GM12878 (cell line): ENCODE data around the gene RASGRP2. TPM values are rescaled to one million over a fixed set of nuclear protein-coding genes. Genes with fewer than 3 reads are reported as not detected.

Experiments used
- ATAC-seq: fragments of 200-7000 bp; cut with Tn5 transposase; 3 replicates; pipeline ENCODE4 v1.9.1; 2020; ENCODE audit warnings: mild to moderate bottlenecking, moderate library complexity
- BruUV-seq: library from RNA; stranded (reverse); fragments of 400-500 nt; replicated peaks from 2 replicates; lab custom pipeline; 2021; lab: Mats Ljungman, UMichigan
- CTCF ChIA-PET: fragments of 300-600 bp; sonication (Branson Sonifier 250); formaldehyde crosslinking; extraction: SDS; loops from one replicate; lab custom pipeline; 2021; ENCODE audit warnings: inconsistent platforms; lab: Yijun Ruan, JAX
- POLR2A ChIA-PET: fragments of 350-600 bp; formaldehyde crosslinking; extraction: SDS; loops from one replicate; lab custom pipeline; 2021; ENCODE audit warnings: inconsistent platforms; lab: Charles Lee
- RAD21 ChIA-PET: fragments of 300-600 bp; sonication (Branson Sonifier 250); formaldehyde crosslinking; loops from one replicate; lab custom pipeline; 2023; ENCODE audit warnings: antibody characterized with exemption; ENCODE audit not compliant: unreplicated experiment; lab: Charles Lee
- SMC1A ChIA-PET: fragments of 300-600 bp; sonication (Branson Sonifier 250); formaldehyde crosslinking; loops from one replicate; lab custom pipeline; 2023; ENCODE audit not compliant: unreplicated experiment, uncharacterized antibody; lab: Charles Lee
- DNase-seq: peaks from one replicate; pipeline ENCODE4 v3.0.0-alpha.2; 2011; ENCODE audit warnings: low read depth, low spot score
- FAIRE-seq: peaks from 3 replicates; lab custom pipeline; 2011; peaks lifted over from hg19 to GRCh38; lab: Jason Lieb, UNC
- H2AFZ ChIP-seq: 2 replicates; pipeline ENCODE4 v1.6.0; 2011; ENCODE audit warnings: low read depth, low read length, control low read depth; ENCODE audit not compliant: control insufficient read depth
- H3K27ac ChIP-seq: 2 replicates; pipeline ENCODE4 v1.5.1; 2011; ENCODE audit warnings: control low read depth; ENCODE audit not compliant: control insufficient read depth, insufficient read depth
- H3K27me3 ChIP-seq, 2 experiments: replicated peaks in 1 of 2; 2 replicates each; pipeline versions ENCODE4 v1.6.0 to v1.6.1; 2011; ENCODE audit warnings: low read length in 1 of 2; ENCODE audit not compliant: control insufficient read depth in 2 of 2, insufficient read depth in 2 of 2
- H3K36me3 ChIP-seq, 2 experiments: 2 replicates each; pipeline ENCODE4 v1.5.1; 2011; ENCODE audit warnings: low read length in 1 of 2; ENCODE audit not compliant: control insufficient read depth in 2 of 2, insufficient read depth in 2 of 2
- H3K4me1 ChIP-seq: 2 replicates; pipeline ENCODE4 v1.6.1; 2011; ENCODE audit warnings: mild to moderate bottlenecking, low read length, moderate library complexity, mixed read lengths; ENCODE audit not compliant: control insufficient read depth, insufficient read depth
- H3K4me2 ChIP-seq: 2 replicates; pipeline ENCODE4 v1.6.0; 2011; ENCODE audit warnings: control low read depth; ENCODE audit not compliant: control insufficient read depth, insufficient read depth
- H3K4me3 ChIP-seq: fragments of 200-600 bp; sonication (generic); 2 replicates; pipeline ENCODE4 v1.5.1; 2016
- H3K79me2 ChIP-seq: 2 replicates; pipeline ENCODE4 v1.6.0; 2011; ENCODE audit warnings: low read length; ENCODE audit not compliant: control insufficient read depth, insufficient read depth
- H3K9ac ChIP-seq: 2 replicates; pipeline ENCODE4 v1.8.0; 2011; ENCODE audit warnings: low read length, control low read depth, mixed read lengths; ENCODE audit not compliant: control insufficient read depth, insufficient read depth
- H3K9me3 ChIP-seq: replicated peaks from 3 replicates; pipeline ENCODE4 v1.5.1; 2011; ENCODE audit warnings: mild to moderate bottlenecking, low read length; ENCODE audit not compliant: control insufficient read depth, insufficient read depth
- H4K20me1 ChIP-seq: 2 replicates; pipeline ENCODE4 v1.6.0; 2011; ENCODE audit not compliant: control insufficient read depth, insufficient read depth
- ETV6 ChIP-seq, 2 experiments: fragments of 450-650 bp in 1 of 2; IDR thresholded peaks in 1 of 2; conservative IDR thresholded peaks in 1 of 2; 2 replicates each; pipeline ENCODE4 v1.6.1; 2014; ENCODE audit warnings: antibody characterized with exemption in 1 of 2, borderline replicate concordance in 1 of 2, low read depth in 1 of 2, mild to moderate bottlenecking in 1 of 2, moderate library complexity in 1 of 2
- MTA2 ChIP-seq: fragments of 450-650 bp; IDR thresholded peaks from 2 replicates; pipeline ENCODE4 v1.6.1; 2016; ENCODE audit warnings: low read depth, mild to moderate bottlenecking, moderate library complexity
- PAX8 ChIP-seq: fragments of 450-650 bp; IDR thresholded peaks from 2 replicates; pipeline ENCODE4 v1.6.1; 2017; ENCODE audit warnings: mild to moderate bottlenecking, moderate library complexity
- RCOR1 ChIP-seq: conservative IDR thresholded peaks from 2 replicates; pipeline ENCODE4 v1.6.1; 2012; ENCODE audit warnings: low read depth, low read length, improper control_type of control experiment
- ZBTB33 ChIP-seq: fragments of 450-650 bp; IDR thresholded peaks from 2 replicates; pipeline ENCODE4 v1.6.1; 2017; ENCODE audit warnings: mild to moderate bottlenecking
- WGBS: methylation state at CpG from one replicate; pipeline ENCODE4 v1.1.6; 2016; ENCODE audit warnings: low lambda C conversion rate; ENCODE audit not compliant: insufficient replicate concordance, insufficient coverage; ENCODE audit errors: missing lambda C conversion rate; 5-methylcytosine and 5-hydroxymethylcytosine counted together
- in situ Hi-C: fragments of 300-500 bp; cut with MboI; formaldehyde crosslinking; loops from 9 replicates; pipeline ENCODE4 v1.14.3; 2018; ENCODE audit warnings: mixed read lengths
- intact Hi-C: fragments of 100-400 bp; cut with micrococcal nuclease; formaldehyde crosslinking; loops from one replicate; pipeline ENCODE4 v1.14.2; 2022; ENCODE audit not compliant: unreplicated experiment
- polyA plus RNA-seq, 11 experiments: library from polyadenylated mRNA; depleted of rRNA in 4 of 11; unstranded in 6 of 11; stranded (reverse) in 5 of 11; fragments of >200 nt; fragmentation: Nextera tagmentation in 4 of 11; fragmentation: Illumina TruSeq in 1 of 11; extraction: Ambion mirVana in 4 of 11; extraction: Trizol in 1 of 11; gene quantifications; 1 replicate in 1 of 11; 2 replicates in 10 of 11; pipeline versions ENCODE4 v1.2.1 to v1.2.3, GENCODE V29; 2011 to 2016; ENCODE audit warnings: inconsistent platforms in 2 of 11, missing spikeins in 2 of 11, low read depth in 1 of 11
- total RNA-seq, 4 experiments: library from RNA; depleted of rRNA in 3 of 4; stranded (reverse); fragments of >200 nt in 3 of 4; fragmentation: Illumina TruSeq in 1 of 4; extraction: Trizol in 1 of 4; gene quantifications; 2 replicates each; pipeline versions ENCODE4 v1.2.1 to v1.2.3, GENCODE V29; 2013 to 2021

RASGRP2 gene
- total and polyA plus RNA-seq, 10 of the 15 experiments (the other 5 are each of a cell fraction or from before 2014, with no cell fraction given): 0.26 to 9.0 (median 5.4) TPM

DNA sequence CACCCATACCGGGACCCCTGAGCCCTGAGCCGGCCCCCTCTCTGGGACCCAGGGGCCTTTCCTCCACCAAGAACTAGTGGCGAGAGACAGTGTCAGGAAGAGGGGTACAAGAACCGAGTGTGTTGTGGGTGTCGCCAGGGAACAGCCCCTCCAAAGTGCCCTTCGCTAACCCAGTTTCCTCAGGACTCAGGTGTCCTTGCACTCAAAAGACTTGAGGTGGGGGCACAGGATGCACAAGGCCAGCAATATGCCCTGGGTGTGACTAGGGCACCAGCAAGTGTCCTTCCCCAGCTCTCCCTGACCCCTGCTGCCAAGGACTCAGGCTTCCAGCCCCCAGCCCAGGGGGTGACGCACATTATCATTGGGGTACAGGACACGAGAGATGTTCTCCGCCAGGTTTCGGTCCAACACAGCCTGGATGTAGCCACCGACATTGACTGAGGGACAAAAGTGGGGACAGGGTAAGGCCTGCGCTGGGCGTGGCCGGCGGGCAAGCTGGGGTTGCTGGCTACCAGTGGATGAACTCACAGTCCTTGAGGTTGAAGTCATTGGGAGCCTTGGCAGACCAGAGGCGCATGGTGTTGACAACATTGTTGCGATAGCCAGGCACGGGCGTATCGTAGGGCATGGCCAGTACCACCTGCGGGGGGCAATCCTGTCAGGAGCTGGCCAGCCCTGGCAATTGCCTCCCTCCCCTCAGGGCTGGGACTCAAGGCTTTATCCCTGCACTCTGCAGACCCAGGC lies 11.1 kb upstream of the RASGRP2 start:
- Histone ChIP-seq H3K4me3 (no peak overlapping the region), H3K27me3 (no peaks in the 10 kb centered on the region), H2AFZ (no peak overlapping the region), H3K4me2 (no peak overlapping the region), H3K27ac (no peak overlapping the region), H4K20me1 (no peaks in the 10 kb centered on the region), H3K36me3 (no peaks in the 10 kb centered on the region; a peak in 1 of 4 replicates), H3K79me2 (no peaks in the 10 kb centered on the region), H3K9me3 (no peaks in the 10 kb centered on the region), H3K4me1 (no peaks in the 10 kb centered on the region), H3K9ac (no peak overlapping the region)
- no TSS peak for BruUV-seq
- TF ChIP-seq MTA2: no peak
- no peak for TF ChIP-seq RCOR1
- TF ChIP-seq PAX8: no peak
- TF ChIP-seq ZBTB33: no peak
- no peak for TF ChIP-seq ETV6 (conservative IDR thresholded peaks at IDR 0.05 in 1 of 2, IDR thresholded peaks at IDR 0.05 in 1 of 2; ENCODE audit: borderline replicate concordance in 1 of 2, low read depth in 1 of 2)
- intact Hi-C loops: no loop called here
- in situ Hi-C loops: no loop called here
- WGBS: 79% methylated on average over 21 of the region's 21 CpGs
- DNase-seq (no peak), ATAC-seq (no peak), FAIRE-seq (no peak)
- SMC1A ChIA-PET: no interaction called here
- CTCF ChIA-PET: interaction anchor here (0.7 to 1.1 kb wide), 2 partner anchors 11 to 16 kb away, joined by 3 read pairs; partner anchors contain the start of gene RASGRP2
- RAD21 ChIA-PET: interaction anchor here (0.5 kb wide), 1 partner anchor 272 kb away, joined by 3 read pairs; no protein-coding TSS in a partner anchor
- POLR2A ChIA-PET: no interaction called here
